ENCODE measurements around the gene KIF25.

- no peak for TF ChIP-seq TAF1 (conservative IDR thresholded peaks at IDR 0.05)
- no peak for TF ChIP-seq REST (IDR thresholded peaks at IDR 0.05)
- TF ChIP-seq, protein P1, sequence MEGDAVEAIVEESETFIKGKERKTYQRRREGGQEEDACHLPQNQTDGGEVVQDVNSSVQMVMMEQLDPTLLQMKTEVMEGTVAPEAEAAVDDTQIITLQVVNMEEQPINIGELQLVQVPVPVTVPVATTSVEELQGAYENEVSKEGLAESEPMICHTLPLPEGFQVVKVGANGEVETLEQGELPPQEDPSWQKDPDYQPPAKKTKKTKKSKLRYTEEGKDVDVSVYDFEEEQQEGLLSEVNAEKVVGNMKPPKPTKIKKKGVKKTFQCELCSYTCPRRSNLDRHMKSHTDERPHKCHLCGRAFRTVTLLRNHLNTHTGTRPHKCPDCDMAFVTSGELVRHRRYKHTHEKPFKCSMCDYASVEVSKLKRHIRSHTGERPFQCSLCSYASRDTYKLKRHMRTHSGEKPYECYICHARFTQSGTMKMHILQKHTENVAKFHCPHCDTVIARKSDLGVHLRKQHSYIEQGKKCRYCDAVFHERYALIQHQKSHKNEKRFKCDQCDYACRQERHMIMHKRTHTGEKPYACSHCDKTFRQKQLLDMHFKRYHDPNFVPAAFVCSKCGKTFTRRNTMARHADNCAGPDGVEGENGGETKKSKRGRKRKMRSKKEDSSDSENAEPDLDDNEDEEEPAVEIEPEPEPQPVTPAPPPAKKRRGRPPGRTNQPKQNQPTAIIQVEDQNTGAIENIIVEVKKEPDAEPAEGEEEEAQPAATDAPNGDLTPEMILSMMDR (IDR thresholded peaks at IDR 0.05; ENCODE audit: low read depth, low read length, missing input control): no peak
- TF ChIP-seq ATF3 (IDR thresholded peaks at IDR 0.05): no peak
- TF ChIP-seq GABPA (IDR thresholded peaks at IDR 0.05 in 1 of 2, conservative IDR thresholded peaks at IDR 0.05 in 1 of 2): no peak
- TF ChIP-seq YY1 (IDR thresholded peaks at IDR 0.05): no peak
- no peak for TF ChIP-seq JUND (IDR thresholded peaks at IDR 0.05)
- no peak for TF ChIP-seq FOXA1 (IDR thresholded peaks at IDR 0.05)
Observed at GRCh38 chr6:168032005-168032760, 34.7 kb downstream of the KIF25 start.
